Loucy (cell line): ENCODE results near the gene MED31.
"Not testable (repeated sequence)": the region's sequence is repeated elsewhere in the genome, so short reads cannot be mapped to it uniquely, and the experiment has no call there.

Experiments
- H2AFZ ChIP-seq: fragments of 200-600 bp; sonication (generic); 2 replicates; pipeline ENCODE4 v1.6.0; 2016; ENCODE audit warnings: antibody characterized with exemption, mild to moderate bottlenecking, low read length, moderate library complexity
- H3F3A ChIP-seq: fragments of 200-600 bp; 2 replicates; pipeline ENCODE4 v1.6.0; 2016; ENCODE audit warnings: antibody characterized with exemption, low read depth, mild to moderate bottlenecking
- H3K27me3 ChIP-seq: fragments of 200-600 bp; sonication (generic); 2 replicates; pipeline ENCODE4 v1.6.1; 2014; ENCODE audit warnings: low read length, mild to moderate bottlenecking; ENCODE audit not compliant: insufficient read depth, poor library complexity, severe bottlenecking
- H3K36me3 ChIP-seq: fragments of 200-600 bp; sonication (generic); 2 replicates; pipeline ENCODE4 v1.6.1; 2016; ENCODE audit warnings: low read length; ENCODE audit not compliant: insufficient read depth
- H3K4me1 ChIP-seq: fragments of 200-600 bp; sonication (generic); 2 replicates; pipeline ENCODE4 v1.5.1; 2014; ENCODE audit warnings: low read length, mild to moderate bottlenecking; ENCODE audit not compliant: insufficient read depth, poor library complexity, severe bottlenecking
- H3K4me2 ChIP-seq: fragments of 200-600 bp; sonication (generic); 2 replicates; pipeline ENCODE4 v1.6.0; 2014; ENCODE audit warnings: antibody characterized with exemption, low read length, low read depth, mild to moderate bottlenecking; ENCODE audit not compliant: poor library complexity, severe bottlenecking
- H3K4me3 ChIP-seq: fragments of 200-600 bp; sonication (generic); 2 replicates; pipeline ENCODE4 v1.5.1; 2014; ENCODE audit warnings: low read length, mild to moderate bottlenecking, mixed read lengths; ENCODE audit not compliant: poor library complexity, severe bottlenecking
- H3K79me2 ChIP-seq: fragments of 200-600 bp; sonication (generic); 2 replicates; pipeline ENCODE4 v1.6.1; 2014; ENCODE audit warnings: low read length; ENCODE audit not compliant: insufficient read depth
- H3K9ac ChIP-seq: fragments of 200-600 bp; sonication (generic); 2 replicates; pipeline ENCODE4 v1.6.0; 2014; ENCODE audit warnings: mild to moderate bottlenecking, low read depth, low read length, moderate library complexity; ENCODE audit not compliant: poor library complexity, severe bottlenecking
- H3K9me2 ChIP-seq: fragments of 200-600 bp; sonication (generic); replicated peaks from 2 replicates; pipeline ENCODE4 v1.6.1; 2016; ENCODE audit warnings: low read depth, low read length, mixed read lengths
- H3K9me3 ChIP-seq: fragments of 200-600 bp; sonication (generic); 2 replicates; pipeline ENCODE4 v1.6.1; 2014; ENCODE audit warnings: mild to moderate bottlenecking, antibody characterized with exemption, low read length, low read depth; ENCODE audit not compliant: insufficient read depth
- H4K20me1 ChIP-seq: fragments of 200-600 bp; sonication (generic); 2 replicates; pipeline ENCODE4 v1.6.0; 2014; ENCODE audit warnings: antibody characterized with exemption, low read length, mild to moderate bottlenecking; ENCODE audit not compliant: insufficient read depth, poor library complexity, severe bottlenecking
- EZH2phosphoT487 ChIP-seq: fragments of 200-600 bp; IDR thresholded peaks from 2 replicates; pipeline ENCODE4 v1.6.1; 2018; ENCODE audit warnings: antibody characterized with exemption, mild to moderate bottlenecking, moderate library complexity, borderline replicate concordance
- TF ChIP-seq, protein P1 (sequence below): fragments of 200-600 bp; sonication (generic); conservative IDR thresholded peaks from 2 replicates; pipeline ENCODE4 v1.5.1; 2014; ENCODE audit warnings: mild to moderate bottlenecking, antibody characterized with exemption, low read length

MED31 gene

DNA sequence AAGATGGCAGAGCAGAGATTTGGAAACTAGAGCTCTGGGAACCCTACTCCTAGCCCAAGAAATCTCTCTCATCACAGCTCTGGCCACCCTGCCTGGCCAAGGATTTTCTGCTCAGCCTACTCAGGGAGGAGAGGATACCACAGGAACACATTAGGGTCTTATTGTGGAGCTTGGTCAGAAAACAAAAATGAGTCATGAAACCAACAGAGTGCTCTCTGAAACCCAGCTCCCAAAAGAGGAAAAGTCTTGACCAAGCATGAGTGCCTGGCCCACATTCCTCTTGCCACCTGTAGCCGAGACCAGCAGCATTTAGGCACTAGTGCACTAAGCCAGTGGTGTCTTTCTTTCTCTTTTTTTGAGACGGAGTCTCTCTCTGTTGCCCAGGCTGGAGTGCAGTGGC is 43.6 kb upstream of the MED31 start:
- H3K4me2 ChIP-seq, result no peak overlapping the region
- no peaks in the 10 kb centered on the region for H3K4me1 ChIP-seq
- H3K4me3 ChIP-seq, result no peak overlapping the region
- no peaks in the 10 kb centered on the region for H3K9me3 ChIP-seq
- no peak overlapping the region for H2AFZ ChIP-seq
- no peak for TF ChIP-seq EZH2phosphoT487
- TF ChIP-seq, protein P1, sequence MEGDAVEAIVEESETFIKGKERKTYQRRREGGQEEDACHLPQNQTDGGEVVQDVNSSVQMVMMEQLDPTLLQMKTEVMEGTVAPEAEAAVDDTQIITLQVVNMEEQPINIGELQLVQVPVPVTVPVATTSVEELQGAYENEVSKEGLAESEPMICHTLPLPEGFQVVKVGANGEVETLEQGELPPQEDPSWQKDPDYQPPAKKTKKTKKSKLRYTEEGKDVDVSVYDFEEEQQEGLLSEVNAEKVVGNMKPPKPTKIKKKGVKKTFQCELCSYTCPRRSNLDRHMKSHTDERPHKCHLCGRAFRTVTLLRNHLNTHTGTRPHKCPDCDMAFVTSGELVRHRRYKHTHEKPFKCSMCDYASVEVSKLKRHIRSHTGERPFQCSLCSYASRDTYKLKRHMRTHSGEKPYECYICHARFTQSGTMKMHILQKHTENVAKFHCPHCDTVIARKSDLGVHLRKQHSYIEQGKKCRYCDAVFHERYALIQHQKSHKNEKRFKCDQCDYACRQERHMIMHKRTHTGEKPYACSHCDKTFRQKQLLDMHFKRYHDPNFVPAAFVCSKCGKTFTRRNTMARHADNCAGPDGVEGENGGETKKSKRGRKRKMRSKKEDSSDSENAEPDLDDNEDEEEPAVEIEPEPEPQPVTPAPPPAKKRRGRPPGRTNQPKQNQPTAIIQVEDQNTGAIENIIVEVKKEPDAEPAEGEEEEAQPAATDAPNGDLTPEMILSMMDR, result no peak
- H3K79me2 ChIP-seq, result no peaks in the 10 kb centered on the region
- no peaks in the 10 kb centered on the region for H3K9me2 ChIP-seq
- H4K20me1 ChIP-seq, result no peaks in the 10 kb centered on the region
- no peak overlapping the region for H3K9ac ChIP-seq
- no peaks in the 10 kb centered on the region for H3F3A ChIP-seq
- H3K27me3 ChIP-seq, result no peaks in the 10 kb centered on the region
- H3K36me3 ChIP-seq, result no peaks in the 10 kb centered on the region

DNA sequence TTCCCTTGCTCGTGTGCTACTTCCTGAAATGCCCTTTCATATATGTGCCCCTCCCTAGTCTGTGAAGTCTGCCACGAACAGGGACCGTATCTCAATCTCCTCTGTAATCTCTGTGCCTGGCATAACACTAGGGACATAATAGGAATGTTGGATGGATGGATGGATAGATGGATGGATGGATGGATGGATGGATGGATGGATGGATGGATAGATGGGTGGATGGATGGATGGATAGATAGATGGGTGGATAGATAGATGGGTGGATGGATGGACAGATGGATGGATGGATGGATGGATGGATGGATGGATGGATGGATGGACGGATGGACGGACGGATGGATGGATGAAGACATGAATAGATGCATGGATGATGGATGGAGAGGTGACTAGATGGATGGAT is 40.6 kb upstream of the MED31 start:
- not testable (repeated sequence) for H3K36me3 ChIP-seq, H3K27me3 ChIP-seq

DNA sequence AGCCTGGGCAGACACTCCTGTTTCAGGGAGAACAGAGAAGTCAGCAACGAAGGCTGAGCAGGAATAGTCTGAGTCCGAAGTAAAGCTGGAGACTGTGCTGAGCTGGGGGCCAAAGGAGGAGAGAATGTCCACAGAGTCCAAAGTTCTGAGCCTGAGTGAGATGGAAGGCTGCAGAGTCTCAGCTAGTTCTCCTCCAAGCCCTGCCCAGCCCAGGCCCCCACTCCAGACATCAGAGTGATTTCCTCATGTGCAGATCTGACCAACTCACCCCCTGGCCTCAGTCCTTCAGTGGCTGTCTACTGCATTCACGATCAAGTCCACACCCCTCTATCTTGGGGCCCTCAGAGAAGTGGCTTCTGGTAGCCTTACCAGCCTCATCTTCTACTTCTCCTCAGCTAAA is 40.1 kb upstream of the MED31 start:
- Histone ChIP-seq H3K9me2 (no peaks in the 10 kb centered on the region), H2AFZ (no peak overlapping the region), H3K79me2 (no peaks in the 10 kb centered on the region), H3K9ac (no peak overlapping the region), H3K27me3 (no peaks in the 10 kb centered on the region), H3K4me1 (no peaks in the 10 kb centered on the region), H4K20me1 (no peaks in the 10 kb centered on the region), H3K4me3 (no peak overlapping the region), H3K9me3 (no peaks in the 10 kb centered on the region), H3F3A (no peaks in the 10 kb centered on the region), H3K4me2 (no peak overlapping the region), H3K36me3 (no peaks in the 10 kb centered on the region)
- TF ChIP-seq, protein P1, result no peak
- TF ChIP-seq EZH2phosphoT487, result no peak

More for the DNA sequence above, 40.6 kb upstream of the MED31 start:
- not testable (repeated sequence) for H3K4me3 ChIP-seq, H3K4me2 ChIP-seq, H4K20me1 ChIP-seq, H3F3A ChIP-seq, H3K4me1 ChIP-seq, H3K9ac ChIP-seq, H3K9me2 ChIP-seq, H3K79me2 ChIP-seq, H3K9me3 ChIP-seq, H2AFZ ChIP-seq

DNA sequence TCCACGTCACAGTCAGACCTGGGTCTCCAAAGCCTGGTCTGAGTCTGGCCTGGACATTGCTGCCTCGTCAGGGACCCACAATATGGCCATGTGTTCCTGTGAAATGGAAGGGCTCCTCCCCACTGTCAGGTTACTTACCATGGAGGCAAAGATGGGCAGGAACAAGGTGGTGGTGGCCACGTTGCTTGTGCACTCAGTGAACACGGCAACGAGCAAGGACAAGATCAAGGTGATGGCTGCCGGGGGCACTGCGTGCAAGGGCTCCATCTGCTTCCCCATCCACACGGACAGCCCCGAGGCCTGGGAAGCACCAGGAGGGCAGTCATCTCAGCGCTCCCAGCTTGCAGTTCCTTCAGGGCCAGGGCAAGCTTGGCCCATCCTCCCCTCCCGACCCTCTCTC is 39.2 kb upstream of the MED31 start:
- Histone ChIP-seq H3K27me3 (no peaks in the 10 kb centered on the region), H2AFZ (no peak overlapping the region), H3K9ac (no peak overlapping the region), H3K4me3 (no peak overlapping the region), H3F3A (no peaks in the 10 kb centered on the region), H3K9me3 (no peaks in the 10 kb centered on the region), H3K36me3 (no peaks in the 10 kb centered on the region), H3K79me2 (no peaks in the 10 kb centered on the region), H3K9me2 (no peaks in the 10 kb centered on the region), H3K4me1 (no peaks in the 10 kb centered on the region), H3K4me2 (no peak overlapping the region), H4K20me1 (no peaks in the 10 kb centered on the region)
- TF ChIP-seq, protein P1, result no peak
- no peak for TF ChIP-seq EZH2phosphoT487
